Hepatocyte (in vitro differentiated cells): ENCODE data around the gene NOC2L. TPM values are rescaled to one million over a fixed set of nuclear protein-coding genes. Genes with fewer than 3 reads are reported as not detected.
A peak's percentile ranks its signal among the peaks of the same experiment; 100 is the strongest.

ENCODE experiments used
- DNase-seq: peaks from one replicate; pipeline ENCODE4 v3.0.0-alpha.2; 2016; ENCODE audit warnings: low spot score
- H2AFZ ChIP-seq: fragments of 200-600 bp; sonication (generic); 2 replicates; pipeline ENCODE4 v1.6.0; 2016; ENCODE audit warnings: antibody characterized with exemption, mild to moderate bottlenecking
- H3K27ac ChIP-seq: fragments of 200-600 bp; sonication (generic); 2 replicates; pipeline ENCODE4 v1.5.1; 2016; ENCODE audit warnings: mild to moderate bottlenecking
- H3K27me3 ChIP-seq: fragments of 200-600 bp; sonication (generic); 2 replicates; pipeline ENCODE4 v1.6.1; 2016
- H3K36me3 ChIP-seq: fragments of 200-600 bp; sonication (generic); replicated peaks from 2 replicates; pipeline ENCODE4 v1.5.1; 2016; ENCODE audit warnings: low read depth; ENCODE audit not compliant: insufficient read depth
- H3K4me1 ChIP-seq: fragments of 200-600 bp; sonication (generic); 2 replicates; pipeline ENCODE4 v1.5.1; 2016; ENCODE audit warnings: mild to moderate bottlenecking, moderate library complexity; ENCODE audit not compliant: insufficient read depth
- H3K4me2 ChIP-seq: fragments of 200-600 bp; sonication (generic); 2 replicates; pipeline ENCODE4 v1.6.0; 2016
- H3K4me3 ChIP-seq: fragments of 200-600 bp; sonication (generic); 2 replicates; pipeline ENCODE4 v1.5.1; 2016; ENCODE audit warnings: mild to moderate bottlenecking
- H3K79me2 ChIP-seq: fragments of 200-600 bp; sonication (generic); 2 replicates; pipeline ENCODE4 v1.6.0; 2017; ENCODE audit warnings: mild to moderate bottlenecking
- H3K9me2 ChIP-seq: fragments of 200-600 bp; sonication (generic); replicated peaks from 2 replicates; pipeline ENCODE4 v1.6.0; 2017; ENCODE audit warnings: mild to moderate bottlenecking; ENCODE audit not compliant: insufficient read depth
- H3K9me3 ChIP-seq: fragments of 200-600 bp; sonication (generic); 2 replicates; pipeline ENCODE4 v1.5.1; 2016; ENCODE audit warnings: low read depth, mild to moderate bottlenecking
- H4K20me1 ChIP-seq: fragments of 200-600 bp; sonication (generic); 2 replicates; pipeline ENCODE4 v1.6.0; 2016; ENCODE audit warnings: mild to moderate bottlenecking; ENCODE audit not compliant: insufficient read depth, poor library complexity, severe bottlenecking
- EZH2 ChIP-seq: fragments of 200-600 bp; sonication (generic); IDR thresholded peaks from 2 replicates; pipeline ENCODE4 v1.6.1; 2016; ENCODE audit warnings: antibody characterized with exemption, mild to moderate bottlenecking, borderline replicate concordance
- EZH2phosphoT487 ChIP-seq: fragments of 200-600 bp; sonication (generic); IDR thresholded peaks from one replicate; pipeline ENCODE4 v1.6.1; 2018; ENCODE audit warnings: antibody characterized with exemption, mild to moderate bottlenecking, low read depth, moderate library complexity; ENCODE audit not compliant: unreplicated experiment, severe bottlenecking
- WGBS: methylation state at CpG from one replicate; pipeline ENCODE4 v1.1.6; 2016; ENCODE audit warnings: low lambda C conversion rate; ENCODE audit errors: missing lambda C conversion rate; 5-methylcytosine and 5-hydroxymethylcytosine counted together
- polyA plus RNA-seq: library from polyadenylated mRNA; unstranded; fragments of >200 nt; fragmentation: Nextera tagmentation; extraction: Ambion mirVana; gene quantifications from 2 replicates; pipeline ENCODE4 v1.2.1, GENCODE V29; 2016
- total RNA-seq: library from RNA; depleted of rRNA; stranded (reverse); fragments of >200 nt; gene quantifications from 2 replicates; pipeline ENCODE4 v1.2.3, GENCODE V29; 2014
- TF ChIP-seq, protein P1 (sequence below): fragments of 200-600 bp; sonication (generic); IDR thresholded peaks from 2 replicates; pipeline ENCODE4 v1.5.1; 2016; ENCODE audit warnings: antibody characterized with exemption, mild to moderate bottlenecking; ENCODE audit not compliant: poor library complexity

NOC2L gene
- total and polyA plus RNA-seq, 2 experiments from 2014 or later, result 44.3 to 66.6 TPM

- no peaks in the 10 kb centered on the region for H3K9me2 ChIP-seq
- no peaks in the 10 kb centered on the region for H3K79me2 ChIP-seq
- TF ChIP-seq EZH2 (no peak), EZH2phosphoT487 (no peak)
- TF ChIP-seq, protein P1, sequence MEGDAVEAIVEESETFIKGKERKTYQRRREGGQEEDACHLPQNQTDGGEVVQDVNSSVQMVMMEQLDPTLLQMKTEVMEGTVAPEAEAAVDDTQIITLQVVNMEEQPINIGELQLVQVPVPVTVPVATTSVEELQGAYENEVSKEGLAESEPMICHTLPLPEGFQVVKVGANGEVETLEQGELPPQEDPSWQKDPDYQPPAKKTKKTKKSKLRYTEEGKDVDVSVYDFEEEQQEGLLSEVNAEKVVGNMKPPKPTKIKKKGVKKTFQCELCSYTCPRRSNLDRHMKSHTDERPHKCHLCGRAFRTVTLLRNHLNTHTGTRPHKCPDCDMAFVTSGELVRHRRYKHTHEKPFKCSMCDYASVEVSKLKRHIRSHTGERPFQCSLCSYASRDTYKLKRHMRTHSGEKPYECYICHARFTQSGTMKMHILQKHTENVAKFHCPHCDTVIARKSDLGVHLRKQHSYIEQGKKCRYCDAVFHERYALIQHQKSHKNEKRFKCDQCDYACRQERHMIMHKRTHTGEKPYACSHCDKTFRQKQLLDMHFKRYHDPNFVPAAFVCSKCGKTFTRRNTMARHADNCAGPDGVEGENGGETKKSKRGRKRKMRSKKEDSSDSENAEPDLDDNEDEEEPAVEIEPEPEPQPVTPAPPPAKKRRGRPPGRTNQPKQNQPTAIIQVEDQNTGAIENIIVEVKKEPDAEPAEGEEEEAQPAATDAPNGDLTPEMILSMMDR, result no peak
- H3K27ac ChIP-seq, result no peak overlapping the region
- H3K9me3 ChIP-seq, result no peaks in the 10 kb centered on the region
- H3K27me3 ChIP-seq, result no peaks in the 10 kb centered on the region
- H3K36me3 ChIP-seq, result no peaks in the 10 kb centered on the region
- WGBS, result 73% methylated on average over 13 of the region's 13 CpGs
- no peaks in the 10 kb centered on the region for H4K20me1 ChIP-seq
- H3K4me1 ChIP-seq, result peaks cover 20% of the 10 kb centered on the region
- H3K4me2 ChIP-seq, result peak overlapping the region; percentile 92
- DNase-seq, result peak; percentile 8
- no peak overlapping the region for H2AFZ ChIP-seq
- no peak overlapping the region for H3K4me3 ChIP-seq
Observed at GRCh38 chr1:905811-906599, 53.1 kb downstream of the NOC2L start.

DNA sequence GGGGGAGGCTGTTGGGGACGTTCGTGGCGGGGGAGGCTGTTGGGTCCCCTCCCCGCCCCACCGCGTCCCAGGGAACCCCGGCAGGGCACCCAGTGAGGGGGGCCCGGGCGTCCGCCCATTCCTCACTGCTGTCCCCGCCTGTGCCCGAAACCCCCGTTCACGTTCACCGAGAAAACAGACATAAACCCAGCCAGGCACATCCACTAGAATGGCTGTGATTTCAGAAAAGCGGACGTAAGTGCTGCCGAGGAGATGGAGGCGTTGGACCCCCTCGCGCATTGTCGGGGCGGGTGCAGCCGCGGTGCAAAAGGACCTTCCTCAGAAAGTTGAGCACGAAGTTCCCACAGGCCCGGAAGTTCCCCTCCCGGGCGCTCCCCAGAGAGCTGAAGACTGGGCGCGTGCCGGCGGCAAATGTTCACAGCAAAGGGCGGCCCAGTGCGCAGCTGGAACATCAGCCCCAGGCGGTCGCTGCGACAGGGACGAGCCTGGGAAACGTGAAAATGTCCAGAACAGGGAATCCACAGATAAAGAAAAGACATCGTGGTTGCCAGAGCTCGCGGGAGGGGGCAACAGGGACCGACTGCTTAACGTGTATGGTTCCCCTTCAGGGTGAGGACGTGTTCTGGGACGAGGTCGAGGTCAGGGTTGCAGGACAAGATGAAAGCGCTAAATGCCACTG is 53.8 kb downstream of the NOC2L start:
- peak; percentile 66 for DNase-seq
- no peaks in the 10 kb centered on the region for H3K79me2 ChIP-seq
- H2AFZ ChIP-seq, result peak overlapping the region; percentile 75
- no peaks in the 10 kb centered on the region for H3K9me3 ChIP-seq
- 12% methylated on average over 35 of the region's 49 CpGs for WGBS
- TF ChIP-seq, protein P1, result no peak
- no peak for TF ChIP-seq EZH2phosphoT487
- no peak for TF ChIP-seq EZH2
- peaks cover 14% of the 10 kb centered on the region for H3K4me1 ChIP-seq
- H3K27ac ChIP-seq, result no peak overlapping the region
- no peaks in the 10 kb centered on the region for H4K20me1 ChIP-seq
- peak overlapping the region; percentile 92 for H3K4me2 ChIP-seq
- no peaks in the 10 kb centered on the region for H3K9me2 ChIP-seq
- H3K36me3 ChIP-seq, result no peaks in the 10 kb centered on the region
- H3K4me3 ChIP-seq, result peak overlapping the region; percentile 35
- H3K27me3 ChIP-seq, result no peaks in the 10 kb centered on the region

DNA sequence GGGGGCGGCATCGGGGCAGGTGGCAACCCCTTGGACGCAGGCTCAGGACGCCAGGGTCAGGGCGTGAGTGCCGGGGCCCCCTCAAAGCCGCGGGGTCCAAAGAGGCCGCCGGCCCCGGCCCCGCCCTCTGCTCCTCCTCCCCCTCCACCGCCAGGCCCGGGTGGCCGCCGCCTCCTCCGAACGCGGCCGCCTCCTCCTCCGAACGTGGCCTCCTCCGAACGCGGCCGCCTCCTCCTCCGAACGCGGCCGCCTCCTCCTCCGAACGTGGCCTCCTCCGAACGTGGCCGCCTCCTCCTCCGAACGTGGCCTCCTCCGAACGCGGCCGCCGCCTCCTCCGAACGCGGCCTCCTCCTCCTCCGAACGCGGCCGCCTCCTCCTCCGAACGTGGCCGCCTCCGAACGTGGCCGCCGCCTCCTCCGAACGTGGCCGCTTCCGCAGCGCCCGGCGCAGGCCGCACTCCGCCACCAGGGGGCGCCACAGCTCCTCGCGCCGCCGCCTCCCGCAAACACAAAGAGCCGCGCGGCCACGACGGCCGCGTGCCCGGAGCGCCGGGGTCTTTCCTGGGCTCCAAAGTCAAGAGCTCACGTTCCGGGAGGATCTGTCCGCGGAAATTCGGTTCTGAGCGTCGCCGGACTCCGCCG is 54.6 kb downstream of the NOC2L start:
- no peak overlapping the region for H3K27ac ChIP-seq
- under 1% methylated on average over 36 of the region's 91 CpGs for WGBS
- H2AFZ ChIP-seq, result peak overlapping the region; percentile 75
- peaks cover 14% of the 10 kb centered on the region for H3K4me1 ChIP-seq
- H3K27me3 ChIP-seq, result no peaks in the 10 kb centered on the region
- no peaks in the 10 kb centered on the region for H3K79me2 ChIP-seq
- H3K9me2 ChIP-seq, result no peaks in the 10 kb centered on the region
- H3K9me3 ChIP-seq, result no peaks in the 10 kb centered on the region
- no peaks in the 10 kb centered on the region for H3K36me3 ChIP-seq
- peak overlapping the region; percentile 51 for H3K4me3 ChIP-seq
- peak overlapping the region; percentile 92 for H3K4me2 ChIP-seq
- H4K20me1 ChIP-seq, result no peaks in the 10 kb centered on the region
- TF ChIP-seq EZH2 (no peak), EZH2phosphoT487 (no peak)
- TF ChIP-seq, protein P1, result peak; percentile 90
- peak; percentile 90 for DNase-seq
